HFFc6 (cell line): ENCODE measurements around the gene NAV2. TPM values are rescaled to one million over a fixed set of nuclear protein-coding genes. Genes with fewer than 3 reads are reported as not detected.

ENCODE experiments used
- DNase-seq: peaks from one replicate; pipeline ENCODE4 v3.0.0-alpha.2; 2018
- H3K27ac Mint-ChIP-seq: 2 replicates; pipeline ENCODE4 v1.8.0; 2020; ENCODE audit warnings: mild to moderate bottlenecking, mixed read lengths
- H3K27me3 Mint-ChIP-seq: 2 replicates; pipeline ENCODE4 v1.8.0; 2021; ENCODE audit warnings: mild to moderate bottlenecking, moderate library complexity, mixed read lengths; ENCODE audit not compliant: insufficient read depth
- H3K36me3 Mint-ChIP-seq: 2 replicates; pipeline ENCODE4 v1.8.0; 2021; ENCODE audit warnings: low read depth, mixed read lengths
- H3K4me1 Mint-ChIP-seq: 2 replicates; pipeline ENCODE4 v1.8.0; 2020; ENCODE audit warnings: low read depth, mixed read lengths
- H3K4me3 Mint-ChIP-seq: 2 replicates; pipeline ENCODE4 v1.8.0; 2020; ENCODE audit warnings: mild to moderate bottlenecking, moderate library complexity, mixed read lengths
- H3K9me3 Mint-ChIP-seq: 2 replicates; pipeline ENCODE4 v1.8.0; 2020; ENCODE audit warnings: mild to moderate bottlenecking, mixed read lengths
- total RNA-seq, 6 experiments: library from RNA; stranded (reverse); fragmentation: NEBNext Ultra II Directional; extraction: Animal tissue kit (Norgen Biotek cat#: 25700); gene quantifications; 2 replicates in 1 of 6; 3 replicates in 5 of 6; pipeline ENCODE4 v1.2.3, GENCODE V29; 2021
- TF ChIP-seq, protein P1 (sequence below): fragments of 200-600 bp; sonication (generic); IDR thresholded peaks from 2 replicates; pipeline ENCODE4 v1.5.0; 2021; ENCODE audit warnings: antibody characterized with exemption, mild to moderate bottlenecking

NAV2 gene
- total RNA-seq, 6 experiments from 2014 or later, result 12.4 to 34.9 (median 31.8) TPM

GRCh38 chr11:19954899-19955298 is 242.3 kb downstream of the NAV2 start:
- no peak for DNase-seq
- no peaks in the 10 kb centered on the region for H3K9me3 Mint-ChIP-seq
- H3K4me1 Mint-ChIP-seq, result peaks cover 59% of the 10 kb centered on the region
- no peak overlapping the region for H3K27ac Mint-ChIP-seq
- TF ChIP-seq, protein P1, sequence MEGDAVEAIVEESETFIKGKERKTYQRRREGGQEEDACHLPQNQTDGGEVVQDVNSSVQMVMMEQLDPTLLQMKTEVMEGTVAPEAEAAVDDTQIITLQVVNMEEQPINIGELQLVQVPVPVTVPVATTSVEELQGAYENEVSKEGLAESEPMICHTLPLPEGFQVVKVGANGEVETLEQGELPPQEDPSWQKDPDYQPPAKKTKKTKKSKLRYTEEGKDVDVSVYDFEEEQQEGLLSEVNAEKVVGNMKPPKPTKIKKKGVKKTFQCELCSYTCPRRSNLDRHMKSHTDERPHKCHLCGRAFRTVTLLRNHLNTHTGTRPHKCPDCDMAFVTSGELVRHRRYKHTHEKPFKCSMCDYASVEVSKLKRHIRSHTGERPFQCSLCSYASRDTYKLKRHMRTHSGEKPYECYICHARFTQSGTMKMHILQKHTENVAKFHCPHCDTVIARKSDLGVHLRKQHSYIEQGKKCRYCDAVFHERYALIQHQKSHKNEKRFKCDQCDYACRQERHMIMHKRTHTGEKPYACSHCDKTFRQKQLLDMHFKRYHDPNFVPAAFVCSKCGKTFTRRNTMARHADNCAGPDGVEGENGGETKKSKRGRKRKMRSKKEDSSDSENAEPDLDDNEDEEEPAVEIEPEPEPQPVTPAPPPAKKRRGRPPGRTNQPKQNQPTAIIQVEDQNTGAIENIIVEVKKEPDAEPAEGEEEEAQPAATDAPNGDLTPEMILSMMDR, result no peak
- H3K4me3 Mint-ChIP-seq, result no peak overlapping the region
- peaks cover 13% of the 10 kb centered on the region; the same call in 1 of the 2 replicates for H3K36me3 Mint-ChIP-seq
- peaks cover 2% of the 10 kb centered on the region; the same call in 1 of the 2 replicates for H3K27me3 Mint-ChIP-seq

GRCh38 chr11:19955660-19956059 is 243.0 kb downstream of the NAV2 start:
- Mint-ChIP-seq H3K4me1 (peaks cover 59% of the 10 kb centered on the region), H3K27me3 (peaks cover 2% of the 10 kb centered on the region; the same call in 1 of the 2 replicates), H3K36me3 (peaks cover 15% of the 10 kb centered on the region; the same call in 1 of the 2 replicates), H3K9me3 (no peaks in the 10 kb centered on the region), H3K4me3 (no peak overlapping the region), H3K27ac (no peak overlapping the region)
- DNase-seq, result no peak
- TF ChIP-seq, protein P1, result no peak

DNA sequence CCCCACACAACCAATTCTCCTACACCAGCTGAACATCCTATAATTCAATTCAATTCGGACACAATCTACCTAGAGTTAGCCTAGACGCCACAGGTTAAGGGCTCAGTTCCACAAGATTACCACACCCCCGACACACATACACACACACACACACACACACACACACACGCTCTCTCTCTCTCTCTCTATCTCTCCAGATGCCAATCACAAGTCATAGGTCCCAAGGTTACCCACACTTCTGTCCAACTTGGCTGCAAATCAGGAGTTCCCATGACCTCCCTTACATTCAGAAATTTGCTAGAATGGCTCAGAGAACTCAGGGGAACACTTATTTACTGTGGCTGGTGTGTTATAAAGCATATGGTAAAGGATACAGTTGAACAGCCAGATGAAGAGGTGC is 243.6 kb downstream of the NAV2 start:
- no peaks in the 10 kb centered on the region for H3K9me3 Mint-ChIP-seq
- H3K36me3 Mint-ChIP-seq, result peaks cover 18% of the 10 kb centered on the region; the same call in 1 of the 2 replicates
- H3K27ac Mint-ChIP-seq, result no peak overlapping the region
- H3K4me1 Mint-ChIP-seq, result peaks cover 55% of the 10 kb centered on the region
- H3K4me3 Mint-ChIP-seq, result no peak overlapping the region
- DNase-seq, result no peak
- peaks cover 2% of the 10 kb centered on the region; the same call in 1 of the 2 replicates for H3K27me3 Mint-ChIP-seq
- TF ChIP-seq, protein P1, result no peak

DNA sequence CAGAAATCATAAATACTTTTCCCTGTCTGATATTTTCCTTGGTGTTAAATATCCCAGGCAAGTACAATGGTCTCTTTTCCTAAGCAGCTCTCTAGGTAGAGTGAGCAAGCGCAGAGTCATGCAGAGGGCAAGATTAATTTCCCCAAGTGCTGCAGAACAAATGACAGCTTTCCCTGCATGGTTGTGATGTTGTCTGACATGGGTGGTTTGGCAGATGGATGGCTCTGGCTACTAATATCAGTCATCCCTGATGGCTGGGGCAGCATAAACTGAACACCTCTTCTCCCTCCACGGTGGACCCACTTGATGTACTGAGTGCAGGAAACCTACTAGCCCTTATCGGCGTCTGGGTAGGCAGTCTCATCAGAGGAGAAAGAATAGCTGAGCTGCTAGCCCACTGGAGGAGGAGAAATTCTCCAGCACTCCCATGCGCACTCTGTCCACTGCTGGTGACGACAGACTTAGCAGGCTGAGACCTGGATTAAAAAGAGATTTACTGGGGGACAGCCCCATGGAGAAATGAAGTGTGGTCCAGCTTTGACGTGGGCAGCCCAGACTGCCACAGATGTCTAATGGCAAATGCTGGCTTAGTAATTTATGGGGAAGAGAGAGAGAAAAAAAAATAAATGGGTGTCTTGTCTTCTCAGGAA is 244.8 kb downstream of the NAV2 start:
- peaks cover 21% of the 10 kb centered on the region; the same call in 1 of the 2 replicates for H3K36me3 Mint-ChIP-seq
- TF ChIP-seq, protein P1, result no peak
- peaks cover 2% of the 10 kb centered on the region; the same call in 1 of the 2 replicates for H3K27me3 Mint-ChIP-seq
- H3K27ac Mint-ChIP-seq, result no peak overlapping the region
- H3K9me3 Mint-ChIP-seq, result no peaks in the 10 kb centered on the region
- H3K4me3 Mint-ChIP-seq, result no peak overlapping the region
- DNase-seq, result no peak
- peaks cover 52% of the 10 kb centered on the region for H3K4me1 Mint-ChIP-seq

GRCh38 chr11:19958204-19958603 is 245.6 kb downstream of the NAV2 start:
- H3K27ac Mint-ChIP-seq, result no peak overlapping the region
- no peak for DNase-seq
- peaks cover 2% of the 10 kb centered on the region; the same call in 1 of the 2 replicates for H3K27me3 Mint-ChIP-seq
- no peaks in the 10 kb centered on the region for H3K9me3 Mint-ChIP-seq
- TF ChIP-seq, protein P1, result no peak
- no peak overlapping the region for H3K4me3 Mint-ChIP-seq
- H3K4me1 Mint-ChIP-seq, result peaks cover 52% of the 10 kb centered on the region
- H3K36me3 Mint-ChIP-seq, result peaks cover 23% of the 10 kb centered on the region; the same call in 1 of the 2 replicates
